ENCODE results near the gene TSPAN18.

Gene TSPAN18

DNA sequence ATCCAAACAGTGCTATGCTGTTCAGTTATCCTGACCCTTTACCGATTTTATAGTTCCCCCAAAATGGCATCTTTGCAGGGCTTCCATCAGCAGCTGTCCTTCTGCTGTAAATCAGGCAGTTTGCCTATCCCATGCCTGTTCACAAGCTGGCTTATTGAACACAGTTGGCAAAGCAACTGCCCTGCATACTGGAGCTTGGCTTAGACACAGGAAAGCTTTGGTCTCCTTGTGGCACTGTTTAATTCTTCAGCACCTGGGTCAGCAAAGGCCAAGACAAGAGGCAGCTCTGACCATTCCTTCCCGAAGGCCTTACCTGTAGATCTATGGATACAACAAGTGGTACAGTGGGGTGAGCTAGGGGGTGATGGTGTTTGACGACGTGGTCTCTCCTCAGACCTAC, 32.2 kb downstream of the TSPAN18 start:
- Histone ChIP-seq H3F3A (ENCODE audit: insufficient read depth, low read length) (no peaks in the 10 kb centered on the region), H3K27ac (ENCODE audit: low read depth, low read length, poor library complexity, severe bottlenecking) (no peak overlapping the region), H3K4me1 (ENCODE audit: insufficient read depth, low read length, severe bottlenecking) (no peaks in the 10 kb centered on the region), H3K36me3 (ENCODE audit: insufficient read depth, low read length) (no peaks in the 10 kb centered on the region), H4K20me1 (ENCODE audit: insufficient read depth, low read length) (no peaks in the 10 kb centered on the region), H3K9me2 (ENCODE audit: low read depth, low read length) (no peaks in the 10 kb centered on the region), H2AFZ (ENCODE audit: low read length) (no peak overlapping the region), H3K79me2 (ENCODE audit: insufficient read depth, low read length) (no peaks in the 10 kb centered on the region), H3K27me3 (ENCODE audit: insufficient read depth, low read length) (no peaks in the 10 kb centered on the region), H3K9me3 (ENCODE audit: low read length) (no peaks in the 10 kb centered on the region), H3K9ac (ENCODE audit: low read length) (no peak overlapping the region), H3K4me3 (ENCODE audit: low read depth, low read length, poor library complexity, severe bottlenecking) (no peak overlapping the region), H3K4me2 (ENCODE audit: low read length) (no peak overlapping the region)
- TF ChIP-seq, protein P1, sequence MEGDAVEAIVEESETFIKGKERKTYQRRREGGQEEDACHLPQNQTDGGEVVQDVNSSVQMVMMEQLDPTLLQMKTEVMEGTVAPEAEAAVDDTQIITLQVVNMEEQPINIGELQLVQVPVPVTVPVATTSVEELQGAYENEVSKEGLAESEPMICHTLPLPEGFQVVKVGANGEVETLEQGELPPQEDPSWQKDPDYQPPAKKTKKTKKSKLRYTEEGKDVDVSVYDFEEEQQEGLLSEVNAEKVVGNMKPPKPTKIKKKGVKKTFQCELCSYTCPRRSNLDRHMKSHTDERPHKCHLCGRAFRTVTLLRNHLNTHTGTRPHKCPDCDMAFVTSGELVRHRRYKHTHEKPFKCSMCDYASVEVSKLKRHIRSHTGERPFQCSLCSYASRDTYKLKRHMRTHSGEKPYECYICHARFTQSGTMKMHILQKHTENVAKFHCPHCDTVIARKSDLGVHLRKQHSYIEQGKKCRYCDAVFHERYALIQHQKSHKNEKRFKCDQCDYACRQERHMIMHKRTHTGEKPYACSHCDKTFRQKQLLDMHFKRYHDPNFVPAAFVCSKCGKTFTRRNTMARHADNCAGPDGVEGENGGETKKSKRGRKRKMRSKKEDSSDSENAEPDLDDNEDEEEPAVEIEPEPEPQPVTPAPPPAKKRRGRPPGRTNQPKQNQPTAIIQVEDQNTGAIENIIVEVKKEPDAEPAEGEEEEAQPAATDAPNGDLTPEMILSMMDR (IDR thresholded peaks at IDR 0.05; ENCODE audit: low read length), result no peak
- TF ChIP-seq EZH2 (IDR thresholded peaks at IDR 0.05; ENCODE audit: borderline replicate concordance, low read length), result no peak

DNA sequence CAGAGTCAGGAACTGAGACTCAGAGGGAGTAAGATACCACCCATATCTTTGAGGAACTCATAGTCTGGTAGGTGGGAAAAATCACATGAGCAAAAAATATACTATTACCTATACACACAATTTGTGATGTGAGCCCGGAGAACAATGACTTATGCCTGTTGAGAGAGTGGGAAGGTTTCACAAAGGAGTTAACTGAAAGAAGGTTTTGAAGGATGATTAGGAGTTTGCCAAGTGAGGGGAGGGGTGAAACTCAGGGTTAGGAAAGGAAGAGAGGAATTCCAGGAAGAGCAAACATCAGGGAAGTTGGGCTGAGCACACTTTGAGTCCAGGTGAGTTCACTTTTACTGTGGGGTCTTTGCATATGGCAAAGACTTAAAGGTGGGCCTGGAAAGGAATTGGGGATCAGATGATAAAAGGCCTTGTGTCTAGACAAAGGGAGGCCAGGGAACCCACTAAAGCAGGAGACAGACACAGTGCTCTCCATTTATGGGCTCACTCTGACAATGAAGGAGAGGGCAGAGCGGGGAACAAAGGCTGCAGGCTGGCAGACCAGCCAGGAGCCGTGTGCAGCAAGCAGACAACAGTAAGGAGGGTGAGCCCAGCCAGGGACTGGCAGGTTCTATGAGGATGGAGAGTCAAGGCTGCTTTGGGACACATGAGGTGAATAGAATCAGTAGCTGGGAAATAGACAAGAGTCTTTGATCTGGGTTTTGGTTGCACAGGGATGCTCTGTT, 33.1 kb downstream of the TSPAN18 start:
- H3K9ac ChIP-seq (ENCODE audit: low read length), result no peak overlapping the region
- H3K4me1 ChIP-seq (ENCODE audit: insufficient read depth, low read length, severe bottlenecking), result no peaks in the 10 kb centered on the region
- no peaks in the 10 kb centered on the region for H3K27me3 ChIP-seq (ENCODE audit: insufficient read depth, low read length)
- TF ChIP-seq, protein P1 (IDR thresholded peaks at IDR 0.05; ENCODE audit: low read length), result no peak
- no peak overlapping the region for H3K4me2 ChIP-seq (ENCODE audit: low read length)
- H3F3A ChIP-seq (ENCODE audit: insufficient read depth, low read length), result no peaks in the 10 kb centered on the region
- H2AFZ ChIP-seq (ENCODE audit: low read length), result no peak overlapping the region
- no peak overlapping the region for H3K27ac ChIP-seq (ENCODE audit: low read depth, low read length, poor library complexity, severe bottlenecking)
- no peaks in the 10 kb centered on the region for H3K36me3 ChIP-seq (ENCODE audit: insufficient read depth, low read length)
- no peak overlapping the region for H3K4me3 ChIP-seq (ENCODE audit: low read depth, low read length, poor library complexity, severe bottlenecking)
- H3K79me2 ChIP-seq (ENCODE audit: insufficient read depth, low read length), result no peaks in the 10 kb centered on the region
- H4K20me1 ChIP-seq (ENCODE audit: insufficient read depth, low read length), result no peaks in the 10 kb centered on the region
- H3K9me2 ChIP-seq (ENCODE audit: low read depth, low read length), result no peaks in the 10 kb centered on the region
- no peaks in the 10 kb centered on the region for H3K9me3 ChIP-seq (ENCODE audit: low read length)

DNA sequence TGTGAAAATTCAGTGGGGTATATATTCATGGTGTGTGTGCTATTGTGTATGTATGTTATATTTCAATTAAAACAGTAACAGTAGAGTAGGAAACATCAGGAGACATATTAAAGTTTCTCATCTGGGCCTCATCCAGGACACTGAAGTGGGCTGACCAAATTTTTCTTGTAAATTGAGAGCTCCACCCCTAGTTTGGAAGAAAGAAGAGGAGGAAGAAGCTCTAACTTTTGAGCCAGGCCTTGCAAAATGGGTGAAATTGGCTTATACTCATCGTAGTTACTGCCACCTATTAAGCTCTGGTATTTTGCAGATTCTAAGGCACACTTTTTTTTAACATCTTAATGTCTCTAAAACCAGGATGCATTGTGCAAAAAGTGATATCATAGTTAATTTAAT, 33.7 kb downstream of the TSPAN18 start:
- Histone ChIP-seq H3K36me3 (ENCODE audit: insufficient read depth, low read length) (no peaks in the 10 kb centered on the region), H3K9ac (ENCODE audit: low read length) (no peak overlapping the region), H3K9me2 (ENCODE audit: low read depth, low read length) (no peaks in the 10 kb centered on the region), H3K27me3 (ENCODE audit: insufficient read depth, low read length) (no peaks in the 10 kb centered on the region), H3K4me2 (ENCODE audit: low read length) (no peak overlapping the region), H3K4me3 (ENCODE audit: low read depth, low read length, poor library complexity, severe bottlenecking) (no peak overlapping the region), H4K20me1 (ENCODE audit: insufficient read depth, low read length) (no peaks in the 10 kb centered on the region), H2AFZ (ENCODE audit: low read length) (no peak overlapping the region), H3K4me1 (ENCODE audit: insufficient read depth, low read length, severe bottlenecking) (no peaks in the 10 kb centered on the region), H3K27ac (ENCODE audit: low read depth, low read length, poor library complexity, severe bottlenecking) (no peak overlapping the region), H3K9me3 (ENCODE audit: low read length) (no peaks in the 10 kb centered on the region), H3K79me2 (ENCODE audit: insufficient read depth, low read length) (no peaks in the 10 kb centered on the region), H3F3A (ENCODE audit: insufficient read depth, low read length) (no peaks in the 10 kb centered on the region)
- TF ChIP-seq, protein P1 (IDR thresholded peaks at IDR 0.05; ENCODE audit: low read length), result no peak
- no peak for TF ChIP-seq EZH2 (IDR thresholded peaks at IDR 0.05; ENCODE audit: borderline replicate concordance, low read length)

Data from OCI-LY1 (cell line).